DND-41 (cell line): ENCODE measurements around the gene AGAP1.

Source experiments
- CTCF ChIP-seq: IDR thresholded peaks from 2 replicates; pipeline ENCODE4 v1.5.1; 2012; ENCODE audit warnings: borderline replicate concordance, low read length, moderate library complexity, mild to moderate bottlenecking; ENCODE audit not compliant: poor library complexity, severe bottlenecking; ENCODE audit errors: extremely low read depth
- EZH2 ChIP-seq: IDR thresholded peaks from 3 replicates; pipeline ENCODE4 v1.6.1; 2012; ENCODE audit warnings: borderline replicate concordance, low read depth, mild to moderate bottlenecking, moderate library complexity, low read length, inconsistent platforms; ENCODE audit not compliant: severe bottlenecking

- TF ChIP-seq CTCF (no peak), EZH2 (no peak)
These were observed 663.0 kb downstream of the AGAP1 start for GRCh38 chr2:236156860-236157194.
